GM19328 (cell line): Measurements from ENCODE around the gene FGGY.

Experiments used
- ATAC-seq: cut with Tn5 transposase; IDR thresholded peaks from one replicate; pipeline ENCODE4 v1.9.1; 2021; ENCODE audit warnings: mild to moderate bottlenecking, moderate library complexity; ENCODE audit not compliant: unreplicated experiment

Gene FGGY

GRCh38 chr1:59779949-59780348 lies 483.1 kb downstream of the FGGY start:
- ATAC-seq, result no peak

DNA sequence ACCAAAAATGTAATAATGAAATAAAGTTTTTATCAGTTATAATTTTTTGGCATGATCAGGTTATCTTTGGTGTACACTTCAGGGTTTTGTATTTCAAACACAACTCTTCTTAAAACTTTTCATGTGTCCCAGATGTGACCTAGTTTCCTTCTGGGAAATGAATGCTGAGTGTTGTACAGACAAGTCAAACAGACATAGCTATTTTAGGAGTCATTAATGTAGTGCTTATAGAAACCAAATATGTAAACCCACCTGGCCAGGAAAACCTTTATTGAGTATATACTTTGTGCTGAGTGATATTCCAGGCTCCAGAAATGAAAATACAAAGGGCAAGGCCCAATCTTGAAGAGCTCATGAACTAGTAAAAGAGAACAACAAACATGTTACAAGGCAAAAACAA lies 491.9 kb downstream of the FGGY start:
- no peak for ATAC-seq

- no peak for ATAC-seq
Measured at GRCh38 chr1:59798600-59798999, 501.7 kb downstream of the FGGY start.

DNA sequence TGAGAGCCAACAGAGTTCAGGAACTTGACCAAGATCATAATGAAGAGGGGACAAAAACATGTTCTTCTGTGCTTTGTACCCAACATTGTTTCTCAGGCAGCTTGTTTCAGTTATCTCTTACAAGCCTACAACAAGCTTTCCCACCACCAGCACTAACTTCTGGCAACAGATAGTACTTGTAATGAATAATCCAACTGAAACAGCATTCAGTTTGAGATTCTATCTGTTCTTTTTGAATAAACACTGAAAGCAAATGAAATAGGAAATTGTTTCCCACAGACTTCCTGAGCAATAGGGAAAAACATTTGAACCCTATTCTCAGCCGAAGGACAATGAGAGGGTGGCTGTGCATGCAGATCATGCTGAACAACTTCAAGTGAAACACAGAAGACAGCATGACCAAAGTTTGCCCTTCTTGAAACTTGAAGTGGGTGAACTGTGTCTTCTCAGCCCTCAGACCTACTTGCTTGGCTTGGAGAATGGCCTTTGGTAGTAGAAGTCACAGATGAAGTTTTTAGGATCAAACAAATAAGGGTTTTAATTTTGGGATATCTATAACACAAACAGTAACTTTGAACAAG lies 506.7 kb downstream of the FGGY start:
- ATAC-seq, result no peak

DNA sequence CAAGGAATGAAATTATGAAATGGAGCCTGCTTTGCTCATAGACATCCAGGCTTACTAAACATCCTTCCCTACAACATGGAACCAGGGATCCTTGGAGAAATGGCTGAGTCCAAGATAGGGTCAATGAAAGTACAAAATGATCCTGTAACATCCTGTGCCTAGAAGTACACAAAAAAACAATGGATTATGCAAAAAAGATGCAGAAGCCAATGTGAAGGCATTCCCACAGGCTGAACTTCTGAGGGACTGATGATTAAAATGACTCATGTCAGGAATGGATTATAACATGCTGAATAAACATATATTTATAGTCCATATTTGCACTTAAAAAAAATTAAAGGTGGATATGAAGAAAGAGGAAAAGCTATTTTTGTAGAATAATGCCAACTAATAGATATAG lies 507.4 kb downstream of the FGGY start:
- no peak for ATAC-seq

DNA sequence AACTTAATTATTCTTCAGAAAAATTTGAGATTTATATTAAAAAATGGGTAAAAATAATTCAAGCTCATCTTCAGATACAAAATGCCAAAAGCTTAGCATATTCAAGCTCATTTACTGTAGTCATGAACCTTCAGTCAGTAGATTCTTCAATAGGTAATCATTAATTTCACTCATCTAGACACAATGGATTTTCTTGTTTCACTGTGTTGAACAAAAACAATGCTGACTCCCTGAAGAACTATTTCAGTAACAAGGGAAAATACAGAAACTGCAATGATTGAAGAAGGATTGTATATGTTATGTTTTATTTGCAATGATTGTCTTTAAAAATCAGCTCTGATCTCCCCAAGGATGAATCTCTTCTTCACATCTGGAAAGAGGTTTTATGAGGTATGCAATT lies 508.7 kb downstream of the FGGY start:
- no peak for ATAC-seq
